GM21447 (cell line): ENCODE measurements around the gene OBSCN.

Experiments
- ATAC-seq: cut with Tn5 transposase; IDR thresholded peaks from one replicate; pipeline ENCODE4 v1.9.1; 2021; ENCODE audit not compliant: unreplicated experiment

OBSCN gene

DNA sequence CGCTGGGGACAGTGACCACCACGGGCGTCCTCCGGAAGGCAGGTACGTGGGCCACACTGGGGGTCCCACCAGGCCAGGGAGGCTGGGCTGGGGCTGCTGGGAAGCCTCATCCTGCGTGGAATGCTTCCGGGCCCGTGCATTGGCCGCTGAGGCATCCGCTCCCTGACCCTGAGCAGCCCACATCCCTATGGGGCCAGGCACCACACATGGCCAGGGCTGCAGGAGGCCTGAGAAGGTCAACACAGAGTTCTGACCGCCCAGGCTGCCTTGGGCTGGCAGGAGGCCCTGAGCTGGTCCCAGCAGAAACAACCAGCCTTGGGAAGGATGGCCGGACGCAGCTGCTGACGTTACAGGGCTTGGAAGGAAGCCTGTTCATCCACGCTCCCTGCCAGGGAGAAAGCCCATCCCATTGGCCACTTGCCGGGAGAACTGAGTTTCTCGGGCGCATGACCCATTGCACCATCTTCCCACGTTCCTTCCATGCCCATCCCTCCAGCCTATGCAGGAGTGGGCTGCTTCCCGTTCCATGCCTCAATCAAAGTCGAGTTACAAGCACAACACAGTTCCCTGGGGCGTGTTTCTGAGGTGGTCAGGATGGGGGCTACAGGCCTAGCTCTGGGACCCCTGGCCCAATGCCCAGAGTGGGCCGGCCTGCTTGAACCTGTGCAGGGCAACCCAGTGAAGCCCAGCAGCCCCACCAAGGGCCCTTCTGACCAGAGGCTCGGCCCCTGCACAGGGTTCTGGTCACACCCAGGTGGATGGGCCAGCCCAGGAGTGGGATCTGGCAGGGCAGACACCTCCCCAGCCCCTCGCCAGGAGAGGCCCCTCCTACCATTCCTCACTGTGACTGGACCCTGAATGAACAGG is 167.1 kb downstream of the OBSCN start:
- ATAC-seq = no peak

DNA sequence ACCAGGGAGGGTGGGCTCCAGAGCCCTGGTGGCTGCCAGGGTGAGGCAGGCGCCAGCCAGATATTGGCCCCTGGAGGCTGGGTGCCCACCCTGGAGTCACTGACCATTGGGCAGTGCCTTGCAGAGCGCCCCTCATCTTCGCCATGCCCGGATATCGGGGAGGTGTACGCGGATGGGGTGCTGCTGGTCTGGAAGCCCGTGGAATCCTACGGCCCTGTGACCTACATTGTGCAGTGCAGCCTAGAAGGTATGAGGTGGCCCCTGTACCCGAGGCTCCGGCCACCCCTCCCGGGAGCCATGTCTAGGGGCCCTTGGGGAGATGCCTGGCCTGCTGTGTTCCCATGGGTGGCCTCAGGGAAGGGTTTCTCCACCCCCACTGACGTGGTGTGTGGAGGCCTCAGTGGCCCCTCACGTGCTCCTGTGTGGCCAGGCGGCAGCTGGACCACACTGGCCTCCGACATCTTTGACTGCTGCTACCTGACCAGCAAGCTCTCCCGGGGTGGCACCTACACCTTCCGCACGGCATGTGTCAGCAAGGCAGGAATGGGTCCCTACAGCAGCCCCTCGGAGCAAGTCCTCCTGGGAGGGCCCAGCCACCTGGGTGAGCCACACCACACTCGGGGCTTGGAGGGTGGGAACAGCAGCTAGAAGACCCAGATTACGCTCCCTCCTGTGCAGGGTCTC is 167.9 kb downstream of the OBSCN start:
- no peak for ATAC-seq

DNA sequence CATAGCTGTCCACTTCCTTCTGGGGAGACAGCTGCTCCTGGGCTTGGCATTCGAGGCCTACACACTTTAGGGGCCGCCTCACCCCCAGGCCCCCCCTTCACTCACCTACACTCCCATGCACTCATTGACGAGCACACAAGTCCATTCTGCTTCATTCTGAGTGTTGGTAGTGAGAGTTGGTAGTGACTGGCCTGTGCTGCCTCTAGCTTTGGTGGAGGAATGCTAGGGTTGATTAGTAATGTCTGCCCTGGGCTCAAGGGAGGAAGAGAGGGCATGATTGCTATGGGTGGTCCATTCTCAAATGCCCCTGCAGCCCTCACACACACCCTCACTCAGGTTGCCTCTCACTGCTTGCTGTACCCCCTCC is 168.4 kb downstream of the OBSCN start:
- no peak for ATAC-seq

DNA sequence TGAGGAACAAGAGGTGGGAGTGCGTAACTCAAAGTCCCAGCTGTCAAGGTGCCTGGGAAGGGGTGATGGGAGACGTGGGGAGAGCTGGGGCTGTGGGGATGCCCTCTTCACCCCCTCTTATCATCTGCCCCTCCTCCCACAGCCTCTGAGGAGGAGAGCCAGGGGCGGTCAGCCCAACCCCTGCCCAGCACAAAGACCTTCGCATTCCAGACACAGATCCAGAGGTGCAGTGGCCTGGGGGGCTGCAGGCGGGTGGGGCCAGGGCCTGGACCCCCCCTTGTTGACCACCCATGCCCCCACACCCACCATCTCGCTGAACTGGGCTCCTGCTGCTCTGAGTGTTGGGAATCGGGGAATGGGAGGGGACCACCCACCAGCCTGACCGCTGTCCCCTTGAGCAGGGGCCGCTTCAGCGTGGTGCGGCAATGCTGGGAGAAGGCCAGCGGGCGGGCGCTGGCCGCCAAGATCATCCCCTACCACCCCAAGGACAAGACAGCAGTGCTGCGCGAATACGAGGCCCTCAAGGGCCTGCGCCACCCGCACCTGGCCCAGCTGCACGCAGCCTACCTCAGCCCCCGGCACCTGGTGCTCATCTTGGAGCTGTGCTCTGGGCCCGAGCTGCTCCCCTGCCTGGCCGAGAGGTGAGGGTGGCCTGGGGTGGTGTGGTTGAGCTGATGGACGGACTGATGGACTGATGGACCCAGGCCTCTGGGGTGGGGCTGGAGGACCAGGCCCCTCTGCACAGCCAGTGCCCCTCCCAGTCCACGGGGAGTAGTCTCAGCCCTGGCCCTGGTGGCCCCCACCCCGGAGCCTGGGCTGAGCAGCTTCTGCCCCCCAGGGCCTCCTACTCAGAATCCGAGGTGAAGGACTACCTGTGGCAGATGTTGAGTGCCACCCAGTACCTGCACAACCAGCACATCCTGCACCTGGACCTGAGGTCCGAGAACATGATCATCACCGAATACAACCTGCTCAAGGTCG is 169.1 kb downstream of the OBSCN start:
- ATAC-seq = no peak

DNA sequence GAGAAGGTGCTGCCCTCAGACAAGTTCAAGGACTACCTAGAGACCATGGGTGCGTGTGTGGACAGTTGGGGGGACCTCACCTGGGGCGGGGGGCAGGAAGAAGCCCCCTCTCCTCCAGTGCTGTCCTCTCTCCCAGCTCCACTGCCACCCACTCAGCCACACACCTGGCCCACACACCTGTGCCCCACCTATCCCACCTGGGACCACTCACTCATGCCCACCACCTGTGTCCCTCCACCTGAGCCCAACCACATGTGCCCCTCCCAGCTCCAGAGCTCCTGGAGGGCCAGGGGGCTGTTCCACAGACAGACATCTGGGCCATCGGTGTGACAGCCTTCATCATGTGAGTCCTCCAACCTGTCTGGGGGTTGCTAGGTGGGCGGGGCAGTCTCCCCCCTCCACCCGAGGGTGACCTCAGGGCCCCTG is 169.8 kb downstream of the OBSCN start:
- ATAC-seq = no peak

DNA sequence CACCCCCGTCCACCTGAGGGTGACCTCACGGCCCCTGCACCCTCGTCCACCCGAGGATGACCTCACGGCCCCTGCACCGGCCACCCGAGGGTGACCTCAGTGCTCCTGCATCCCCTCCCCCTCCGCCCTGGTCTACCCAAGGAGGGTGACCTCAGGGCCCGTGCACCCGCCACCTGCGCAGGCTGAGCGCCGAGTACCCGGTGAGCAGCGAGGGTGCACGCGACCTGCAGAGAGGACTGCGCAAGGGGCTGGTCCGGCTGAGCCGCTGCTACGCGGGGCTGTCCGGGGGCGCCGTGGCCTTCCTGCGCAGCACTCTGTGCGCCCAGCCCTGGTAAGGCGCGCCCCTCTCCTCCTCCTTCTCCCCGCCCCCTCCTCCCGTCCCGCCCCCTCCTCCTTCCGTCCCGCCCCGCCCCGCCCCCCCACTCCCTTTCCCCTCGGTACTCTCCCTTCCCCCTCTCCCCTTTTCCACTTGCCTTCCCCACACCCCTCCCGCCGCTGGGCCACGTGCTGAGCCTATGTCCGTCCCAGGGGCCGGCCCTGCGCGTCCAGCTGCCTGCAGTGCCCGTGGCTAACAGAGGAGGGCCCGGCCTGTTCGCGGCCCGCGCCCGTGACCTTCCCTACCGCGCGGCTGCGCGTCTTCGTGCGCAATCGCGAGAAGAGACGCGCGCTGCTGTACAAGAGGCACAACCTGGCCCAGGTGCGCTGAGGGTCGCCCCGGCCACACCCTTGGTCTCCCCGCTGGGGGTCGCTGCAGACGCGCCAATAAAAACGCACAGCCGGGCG is 170.4 kb downstream of the OBSCN start:
- ATAC-seq = no peak

DNA sequence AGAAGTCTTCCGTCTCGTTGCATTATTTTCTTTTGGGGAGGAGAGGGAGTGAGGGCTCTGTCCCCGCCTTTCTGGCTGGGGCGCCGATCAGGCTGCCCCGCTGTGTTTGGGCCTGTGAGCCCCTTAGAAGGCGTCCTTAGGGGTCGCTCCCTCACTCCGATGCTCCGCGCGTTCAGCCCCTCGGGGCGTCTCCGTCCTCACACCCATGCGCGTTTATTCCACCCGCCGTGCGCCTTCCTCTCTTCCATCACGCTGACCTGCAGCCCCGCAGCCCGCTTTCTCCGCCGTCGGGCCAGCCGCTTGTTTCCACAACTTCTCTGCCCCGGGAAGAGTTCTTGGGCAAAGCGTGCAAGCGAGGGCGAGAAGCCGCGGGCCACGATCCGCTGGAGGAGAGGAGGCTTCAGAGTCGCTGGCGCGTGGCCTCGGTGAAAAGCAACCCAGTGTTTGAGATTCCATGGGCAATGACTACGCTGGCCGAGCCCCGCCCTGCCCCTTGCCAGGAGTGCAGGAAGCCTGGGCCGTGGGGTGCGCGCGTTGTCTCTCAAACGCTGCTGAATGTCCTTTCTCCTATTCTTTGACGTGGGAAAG is 171.1 kb downstream of the OBSCN start:
- no peak for ATAC-seq

DNA sequence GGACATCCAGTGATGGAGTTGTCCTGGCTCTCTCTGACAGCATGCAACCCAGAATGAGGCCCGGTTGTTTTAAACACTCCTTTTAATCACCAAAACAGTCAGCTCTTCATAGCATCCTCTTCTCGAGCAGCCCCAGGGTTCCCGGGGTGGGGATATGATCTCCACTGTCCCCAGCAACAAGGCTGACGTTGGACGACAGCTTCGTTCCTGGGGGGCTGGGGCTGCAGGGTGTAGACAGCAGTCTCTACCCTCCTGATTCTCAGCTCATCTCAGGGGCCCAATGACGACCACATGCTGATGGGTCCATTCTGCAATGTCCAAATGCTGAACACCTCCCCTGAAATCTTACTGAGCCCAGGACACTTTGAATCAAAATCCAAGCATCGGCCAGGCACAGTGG is 171.8 kb downstream of the OBSCN start:
- no peak for ATAC-seq

DNA sequence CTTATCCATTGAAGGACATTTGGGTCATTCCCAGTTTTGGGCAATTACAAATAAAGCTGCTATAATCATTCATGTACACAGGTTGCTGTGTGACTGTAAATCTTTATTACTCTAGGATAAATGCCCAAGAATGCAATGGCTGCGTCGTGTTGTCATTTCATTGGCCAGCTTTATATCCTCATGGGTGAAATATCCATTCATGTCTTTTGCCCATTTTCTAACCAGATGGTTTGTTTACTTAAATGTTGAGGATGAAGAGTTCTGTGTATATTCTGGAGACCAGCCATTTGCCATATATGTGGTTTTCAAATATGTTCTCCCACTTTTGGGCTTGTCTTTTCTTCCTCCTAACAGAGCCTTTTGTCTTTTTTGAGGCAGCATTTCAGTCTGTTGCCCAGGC is 173.5 kb downstream of the OBSCN start:
- no peak for ATAC-seq

DNA sequence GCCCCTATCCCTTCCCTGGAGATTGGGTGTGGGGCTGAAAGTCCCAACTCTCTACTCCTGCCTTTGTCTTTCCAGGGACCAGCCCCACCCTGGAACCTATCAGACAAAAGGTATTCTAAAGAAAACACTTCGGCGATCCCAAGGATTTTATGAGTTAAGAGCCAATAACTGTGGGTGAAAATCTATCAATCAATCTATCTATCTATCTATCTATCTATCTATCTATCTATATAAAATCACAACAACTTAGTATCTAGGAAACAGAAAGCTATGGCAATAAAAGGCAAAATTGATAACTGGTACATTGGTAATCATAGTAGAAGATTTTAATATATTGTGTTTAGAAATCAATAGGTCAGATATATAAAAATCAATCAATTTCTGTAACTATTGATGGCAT is 175.9 kb downstream of the OBSCN start:
- no peak for ATAC-seq

DNA sequence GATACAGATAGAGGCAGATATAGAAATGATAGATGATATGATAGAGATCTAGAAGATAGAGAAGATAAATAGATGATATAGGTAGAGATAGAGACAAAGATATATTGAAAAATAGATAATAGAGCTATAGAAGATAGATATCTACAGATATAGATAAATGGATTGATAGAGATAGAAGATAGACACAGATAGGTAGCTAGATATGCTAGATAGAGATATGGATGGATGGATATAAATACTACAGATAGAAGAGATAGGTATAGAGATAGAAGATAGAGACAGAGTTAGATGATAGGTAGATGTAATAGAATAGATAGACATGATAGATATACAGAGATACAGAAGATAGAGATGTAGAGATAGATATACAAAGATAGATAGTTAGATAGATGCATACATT is 177.4 kb downstream of the OBSCN start:
- ATAC-seq = no peak

DNA sequence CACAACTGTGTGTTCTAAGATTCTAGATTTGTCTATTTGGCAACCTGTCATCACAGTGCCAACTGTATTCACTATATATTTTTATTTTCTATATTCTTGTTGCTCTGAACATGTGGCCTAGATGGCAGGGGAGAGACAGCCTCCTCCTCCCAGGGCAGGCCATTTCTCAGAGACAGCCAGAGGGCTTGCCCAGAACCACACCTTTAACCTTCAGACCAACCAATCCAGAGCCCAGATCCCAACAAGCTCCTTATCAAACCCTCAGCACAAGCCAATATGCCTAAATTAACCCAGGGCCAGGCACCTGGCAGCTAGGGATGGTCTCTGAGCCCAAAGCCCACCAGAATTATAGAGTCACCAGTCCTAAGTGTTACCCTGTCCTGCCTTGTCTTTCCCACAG is 179.5 kb downstream of the OBSCN start:
- no peak for ATAC-seq

DNA sequence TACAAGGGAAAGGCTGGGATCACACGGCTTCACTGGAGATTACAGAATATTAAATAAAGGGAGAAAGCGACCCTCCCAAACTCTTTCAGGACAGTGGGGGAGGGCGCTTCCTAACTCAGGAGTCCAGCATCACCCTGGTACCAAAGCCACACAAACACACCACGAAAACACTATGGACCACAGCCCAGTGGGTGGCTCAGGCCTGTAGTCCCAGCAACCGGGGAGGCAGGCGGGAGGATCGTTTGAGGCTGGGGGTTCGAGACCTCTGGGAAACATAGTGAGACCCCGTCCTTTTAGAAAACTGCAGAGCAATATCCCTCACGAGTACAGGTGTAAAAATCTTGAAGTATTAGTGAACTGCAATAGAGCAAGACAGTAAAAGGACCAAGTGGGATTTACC is 182.8 kb downstream of the OBSCN start:
- no peak for ATAC-seq

DNA sequence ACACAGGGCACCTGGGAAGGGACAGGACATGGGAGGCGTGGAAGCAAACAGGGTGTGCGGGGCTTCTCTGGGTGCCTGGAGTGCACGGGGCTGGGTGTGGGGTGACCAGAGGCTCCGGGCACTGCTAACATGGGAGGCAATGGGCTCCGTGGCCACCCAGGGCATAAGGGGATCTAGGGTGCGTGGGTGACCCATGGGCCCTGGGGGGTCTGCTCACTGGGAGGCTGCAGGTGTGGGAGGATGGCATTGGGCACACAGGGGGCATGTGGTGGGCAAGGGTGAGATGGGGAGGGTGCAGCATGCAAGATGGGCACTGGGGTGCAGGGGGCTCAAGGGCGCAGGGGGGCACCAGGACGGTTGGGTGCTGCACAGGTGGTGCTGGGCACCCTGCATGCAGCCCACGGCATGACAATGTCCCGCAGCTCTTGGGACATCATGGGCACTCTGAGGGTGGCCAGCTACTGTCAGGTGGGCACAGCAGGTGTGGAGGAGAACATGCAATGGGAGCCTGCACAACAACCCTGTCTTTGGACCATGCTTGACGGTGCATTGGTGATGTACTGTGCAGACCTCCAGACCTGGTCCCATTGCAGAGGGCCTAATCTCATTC is 183.7 kb downstream of the OBSCN start:
- no peak for ATAC-seq

DNA sequence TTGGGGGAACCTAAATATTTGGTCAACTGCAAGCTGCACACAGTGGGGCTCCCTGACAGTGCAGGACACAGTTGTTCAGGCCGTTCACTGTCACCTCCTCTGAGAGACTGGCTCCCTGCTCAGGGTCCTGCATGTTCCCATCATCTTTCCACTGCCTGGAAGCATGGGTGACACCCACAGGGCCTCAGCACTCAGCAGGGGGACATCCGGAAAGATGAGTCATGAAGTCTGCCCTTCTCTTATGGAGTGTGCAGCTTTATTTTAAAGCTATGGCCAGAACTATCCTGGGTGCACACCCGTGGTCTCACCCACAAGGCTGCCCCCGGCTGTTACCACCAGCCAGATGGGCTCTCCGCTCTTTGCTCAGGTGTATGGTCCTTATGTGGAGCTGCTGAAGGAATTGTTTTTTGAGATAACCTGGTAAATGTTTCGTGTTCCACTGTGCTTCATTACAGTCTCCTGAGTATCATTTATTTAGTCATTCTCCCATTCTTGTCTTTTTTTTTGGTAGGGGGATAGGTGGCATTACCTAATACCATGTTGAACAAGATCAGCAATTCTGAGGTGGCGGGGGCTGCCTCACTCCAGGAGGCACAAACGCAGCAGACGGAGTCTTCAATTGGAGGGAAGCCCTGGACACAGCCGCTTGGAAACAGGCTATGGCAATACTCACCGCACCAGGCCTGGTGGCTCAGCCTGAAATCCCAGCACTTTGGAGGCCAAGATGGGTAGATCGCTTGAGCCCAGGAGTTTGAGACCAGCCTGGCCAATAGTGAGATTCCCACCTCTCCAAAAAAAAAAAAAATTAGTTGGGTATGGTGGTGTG is 184.5 kb downstream of the OBSCN start:
- no peak for ATAC-seq

DNA sequence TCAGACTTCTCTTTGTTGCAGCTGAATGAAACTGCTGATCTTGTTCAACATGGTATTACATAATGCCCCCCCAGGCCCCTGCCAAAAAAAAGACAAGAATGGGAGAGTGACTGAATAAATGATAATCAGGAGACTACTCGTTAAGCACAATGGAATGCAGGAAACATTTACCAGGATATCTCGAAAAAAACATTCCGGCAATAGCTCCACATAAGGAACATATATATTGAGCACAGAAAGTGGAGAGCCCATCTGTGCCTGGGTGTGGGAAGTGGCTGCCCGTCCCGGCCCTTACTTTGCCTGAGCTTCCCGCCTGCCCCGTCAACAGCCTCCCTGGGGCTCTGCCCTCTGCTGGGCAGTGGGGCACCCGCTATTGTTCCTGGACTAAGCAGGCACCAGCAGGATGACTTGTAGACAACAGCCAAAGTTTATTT is 185.4 kb downstream of the OBSCN start:
- ATAC-seq = no peak

DNA sequence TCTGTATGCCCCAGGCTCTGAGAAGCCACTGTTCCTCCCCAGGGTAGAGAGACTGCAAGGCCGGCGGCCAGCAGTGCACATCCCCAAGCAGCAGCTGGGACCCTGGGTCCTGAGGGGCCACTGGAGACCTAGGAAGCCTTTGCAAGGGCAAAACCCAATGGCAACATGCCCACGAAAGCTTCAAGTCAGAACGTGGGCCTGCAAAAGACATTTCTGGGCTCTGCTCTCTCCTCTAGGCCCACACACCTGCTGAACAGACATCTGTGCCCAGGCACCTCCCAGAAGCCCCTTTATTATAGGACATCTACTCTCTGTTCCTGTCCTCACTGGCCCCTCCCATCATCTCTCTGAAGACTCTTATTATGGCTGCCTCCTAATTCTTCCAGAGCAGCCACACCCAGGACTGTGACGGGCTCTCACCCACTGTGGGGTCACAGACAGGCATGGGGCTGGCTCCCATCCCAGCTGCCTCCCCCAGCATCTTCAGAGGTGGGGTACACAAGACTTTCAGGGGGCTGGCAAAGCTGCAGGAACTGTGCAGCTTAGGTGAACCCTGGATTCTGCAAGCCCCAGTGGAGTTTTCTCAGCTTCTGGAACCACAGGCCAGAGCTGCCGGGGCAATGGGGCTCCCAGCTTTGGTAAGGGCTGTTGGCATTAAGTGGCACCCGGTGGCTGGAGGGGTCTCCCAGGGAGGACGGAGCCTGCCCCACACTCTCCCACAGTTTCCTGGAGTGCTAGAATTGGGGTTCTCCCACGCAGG is 186.1 kb downstream of the OBSCN start:
- no peak for ATAC-seq
